ENCODE measurements around the gene CDH15. TPM values are rescaled to one million over a fixed set of nuclear protein-coding genes. Genes with fewer than 3 reads are reported as not detected.

CDH15 gene
- total RNA-seq, 1 donor from 2014 or later: not detected

GRCh38 chr16:89174877-89175276 lies 3.3 kb downstream of the CDH15 start:
- H3K4me3 Mint-ChIP-seq: no peak overlapping the region
- H3K9me3 Mint-ChIP-seq: no peaks in the 10 kb centered on the region
- peaks cover 6% of the 10 kb centered on the region for H3K4me1 Mint-ChIP-seq (ENCODE audit: low read depth)
- no peaks in the 10 kb centered on the region for H3K36me3 Mint-ChIP-seq (ENCODE audit: low read depth)
- intact Hi-C loops (cut with micrococcal nuclease): no loop called here
- no peak for DNase-seq (ENCODE audit: low spot score)
- no peaks in the 10 kb centered on the region for H3K27me3 Mint-ChIP-seq (ENCODE audit: insufficient read depth)
- no peak overlapping the region for H3K27ac Mint-ChIP-seq

GRCh38 chr16:89175280-89176146 lies 4.0 kb downstream of the CDH15 start:
- intact Hi-C loops (cut with micrococcal nuclease): no loop called here
- no peak overlapping the region for H3K4me3 Mint-ChIP-seq

GRCh38 chr16:89176147-89176690 lies 4.7 kb downstream of the CDH15 start:
- H3K4me1 Mint-ChIP-seq (ENCODE audit: low read depth): no peaks in the 10 kb centered on the region
- no peak for DNase-seq (ENCODE audit: low spot score)
- H3K27me3 Mint-ChIP-seq (ENCODE audit: insufficient read depth): no peaks in the 10 kb centered on the region

More at GRCh38 chr16:89175280-89176146, 4.0 kb downstream of the CDH15 start:
- peaks cover 5% of the 10 kb centered on the region for H3K4me1 Mint-ChIP-seq (ENCODE audit: low read depth)
- DNase-seq (ENCODE audit: low spot score): no peak
- no peaks in the 10 kb centered on the region for H3K9me3 Mint-ChIP-seq
- no peaks in the 10 kb centered on the region for H3K27me3 Mint-ChIP-seq (ENCODE audit: insufficient read depth)
- H3K27ac Mint-ChIP-seq: no peak overlapping the region
- no peaks in the 10 kb centered on the region for H3K36me3 Mint-ChIP-seq (ENCODE audit: low read depth)

GRCh38 chr16:89176717-89177116 lies 5.2 kb downstream of the CDH15 start:
- no peak for DNase-seq (ENCODE audit: low spot score)
- intact Hi-C loops (cut with micrococcal nuclease): no loop called here
- no peaks in the 10 kb centered on the region for H3K4me1 Mint-ChIP-seq (ENCODE audit: low read depth)

More at GRCh38 chr16:89176147-89176690, 4.7 kb downstream of the CDH15 start:
- no peaks in the 10 kb centered on the region for H3K36me3 Mint-ChIP-seq (ENCODE audit: low read depth)
- no peak overlapping the region for H3K4me3 Mint-ChIP-seq
- H3K27ac Mint-ChIP-seq: no peak overlapping the region
- no peaks in the 10 kb centered on the region for H3K9me3 Mint-ChIP-seq
- intact Hi-C loops (cut with micrococcal nuclease): no loop called here

GRCh38 chr16:89177501-89177900 lies 6.0 kb downstream of the CDH15 start:
- H3K9me3 Mint-ChIP-seq: no peaks in the 10 kb centered on the region
- DNase-seq (ENCODE audit: low spot score): no peak
- H3K27ac Mint-ChIP-seq: no peak overlapping the region
- intact Hi-C loops (cut with micrococcal nuclease): no loop called here
- no peak overlapping the region for H3K4me3 Mint-ChIP-seq
- H3K4me1 Mint-ChIP-seq (ENCODE audit: low read depth): no peaks in the 10 kb centered on the region
- no peaks in the 10 kb centered on the region for H3K27me3 Mint-ChIP-seq (ENCODE audit: insufficient read depth)
- no peaks in the 10 kb centered on the region for H3K36me3 Mint-ChIP-seq (ENCODE audit: low read depth)

More at GRCh38 chr16:89176717-89177116, 5.2 kb downstream of the CDH15 start:
- H3K9me3 Mint-ChIP-seq: no peaks in the 10 kb centered on the region
- H3K4me3 Mint-ChIP-seq: no peak overlapping the region
- H3K27ac Mint-ChIP-seq: no peak overlapping the region
- no peaks in the 10 kb centered on the region for H3K36me3 Mint-ChIP-seq (ENCODE audit: low read depth)
- H3K27me3 Mint-ChIP-seq (ENCODE audit: insufficient read depth): no peaks in the 10 kb centered on the region

- Mint-ChIP-seq H3K9me3 (no peaks in the 10 kb centered on the region), H3K36me3 (ENCODE audit: low read depth) (no peaks in the 10 kb centered on the region), H3K4me1 (ENCODE audit: low read depth) (no peaks in the 10 kb centered on the region), H3K27ac (no peak overlapping the region), H3K4me3 (no peak overlapping the region), H3K27me3 (ENCODE audit: insufficient read depth) (no peaks in the 10 kb centered on the region)
- intact Hi-C loops (cut with micrococcal nuclease): no loop called here
- DNase-seq (ENCODE audit: low spot score): no peak
These were observed 7.1 kb downstream of the CDH15 start for GRCh38 chr16:89178453-89179147.

- DNase-seq (ENCODE audit: low spot score): no peak
- no peak overlapping the region for H3K4me3 Mint-ChIP-seq
- intact Hi-C loops (cut with micrococcal nuclease): no loop called here
- H3K4me1 Mint-ChIP-seq (ENCODE audit: low read depth): no peaks in the 10 kb centered on the region
- H3K9me3 Mint-ChIP-seq: no peaks in the 10 kb centered on the region
- no peak overlapping the region for H3K27ac Mint-ChIP-seq
- H3K36me3 Mint-ChIP-seq (ENCODE audit: low read depth): no peaks in the 10 kb centered on the region
- H3K27me3 Mint-ChIP-seq (ENCODE audit: insufficient read depth): no peaks in the 10 kb centered on the region
These were observed 7.6 kb downstream of the CDH15 start for GRCh38 chr16:89179148-89179484.

GRCh38 chr16:89179656-89180315 lies 8.2 kb downstream of the CDH15 start:
- Mint-ChIP-seq H3K4me1 (ENCODE audit: low read depth) (no peaks in the 10 kb centered on the region), H3K27me3 (ENCODE audit: insufficient read depth) (no peaks in the 10 kb centered on the region), H3K9me3 (no peaks in the 10 kb centered on the region), H3K36me3 (ENCODE audit: low read depth) (no peaks in the 10 kb centered on the region), H3K4me3 (no peak overlapping the region), H3K27ac (no peak overlapping the region)
- intact Hi-C loops (cut with micrococcal nuclease): no loop called here
- no peak for DNase-seq (ENCODE audit: low spot score)

GRCh38 chr16:89183463-89183862 lies 11.9 kb downstream of the CDH15 start:
- no peaks in the 10 kb centered on the region for H3K36me3 Mint-ChIP-seq (ENCODE audit: low read depth)
- intact Hi-C loops (cut with micrococcal nuclease): no loop called here
- no peaks in the 10 kb centered on the region for H3K9me3 Mint-ChIP-seq
- DNase-seq (ENCODE audit: low spot score): no peak
- H3K4me1 Mint-ChIP-seq (ENCODE audit: low read depth): no peaks in the 10 kb centered on the region
- no peak overlapping the region for H3K27ac Mint-ChIP-seq
- H3K4me3 Mint-ChIP-seq: no peak overlapping the region
- no peaks in the 10 kb centered on the region for H3K27me3 Mint-ChIP-seq (ENCODE audit: insufficient read depth)

GRCh38 chr16:89183975-89184676 lies 12.6 kb downstream of the CDH15 start:
- Mint-ChIP-seq H3K36me3 (ENCODE audit: low read depth) (no peaks in the 10 kb centered on the region), H3K9me3 (no peaks in the 10 kb centered on the region), H3K4me3 (no peak overlapping the region), H3K27ac (no peak overlapping the region), H3K4me1 (ENCODE audit: low read depth) (no peaks in the 10 kb centered on the region), H3K27me3 (ENCODE audit: insufficient read depth) (no peaks in the 10 kb centered on the region)
- intact Hi-C loops (cut with micrococcal nuclease): no loop called here
- no peak for DNase-seq (ENCODE audit: low spot score)

- Mint-ChIP-seq H3K9me3 (no peaks in the 10 kb centered on the region), H3K4me1 (ENCODE audit: low read depth) (no peaks in the 10 kb centered on the region), H3K4me3 (no peak overlapping the region), H3K27me3 (ENCODE audit: insufficient read depth) (no peaks in the 10 kb centered on the region), H3K36me3 (ENCODE audit: low read depth) (no peaks in the 10 kb centered on the region), H3K27ac (no peak overlapping the region)
- DNase-seq (ENCODE audit: low spot score): no peak
- intact Hi-C loops (cut with micrococcal nuclease): no loop called here
These were observed 13.1 kb downstream of the CDH15 start for GRCh38 chr16:89184677-89184932.

- Mint-ChIP-seq H3K27me3 (ENCODE audit: insufficient read depth) (no peaks in the 10 kb centered on the region), H3K4me1 (ENCODE audit: low read depth) (no peaks in the 10 kb centered on the region), H3K4me3 (no peak overlapping the region), H3K9me3 (no peaks in the 10 kb centered on the region), H3K27ac (no peak overlapping the region), H3K36me3 (ENCODE audit: low read depth) (no peaks in the 10 kb centered on the region)
- intact Hi-C loops (cut with micrococcal nuclease): no loop called here
- no peak for DNase-seq (ENCODE audit: low spot score)
These were observed 13.6 kb downstream of the CDH15 start for GRCh38 chr16:89184933-89185794.

Data from activated T-helper 1 cell treated with anti-CD3 and anti-CD28 coated beads, Interleukin-12 subunit alpha, Interleukin-12 subunit beta, Interleukin-2, Interleukin-4 antibody, amounts not matched to agents 30 ng/mL and 10 ng/mL and 1 ng/mL, durations not matched to agents 14 hours and 24 hours and 36 hours (primary cell).